NCI-H524 treated with DMSO at 0.1 percent for 48 hours (cell line): Measurements from ENCODE around the gene RAD51C.
"Not testable (repeated sequence)": the region's sequence is repeated elsewhere in the genome, so short reads cannot be mapped to it uniquely, and the experiment has no call there.

Experiments
- DNase-seq: peaks from one replicate; lab custom pipeline; 2025; lab: John Stamatoyannopoulos, UW

RAD51C gene

DNA sequence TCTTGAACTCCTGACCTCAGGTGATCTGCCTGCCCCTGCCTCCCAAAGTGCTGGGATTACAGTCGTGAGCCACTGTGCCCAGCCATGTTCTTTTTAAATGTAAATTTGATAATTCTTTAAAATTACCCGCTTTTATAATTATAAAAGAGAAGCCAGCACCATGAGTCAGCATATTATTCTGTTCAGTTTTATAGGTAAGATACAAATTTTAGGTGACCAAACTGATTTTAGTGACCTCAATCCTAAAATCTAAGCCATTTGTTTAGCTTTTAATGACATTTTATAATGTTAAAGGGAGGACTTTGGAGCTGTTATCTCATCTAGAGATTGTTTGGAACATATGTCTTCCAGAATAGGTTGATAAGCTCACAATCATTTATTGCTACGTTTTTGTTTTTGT, 42.4 kb downstream of the RAD51C start:
- DNase-seq, result no peak

DNA sequence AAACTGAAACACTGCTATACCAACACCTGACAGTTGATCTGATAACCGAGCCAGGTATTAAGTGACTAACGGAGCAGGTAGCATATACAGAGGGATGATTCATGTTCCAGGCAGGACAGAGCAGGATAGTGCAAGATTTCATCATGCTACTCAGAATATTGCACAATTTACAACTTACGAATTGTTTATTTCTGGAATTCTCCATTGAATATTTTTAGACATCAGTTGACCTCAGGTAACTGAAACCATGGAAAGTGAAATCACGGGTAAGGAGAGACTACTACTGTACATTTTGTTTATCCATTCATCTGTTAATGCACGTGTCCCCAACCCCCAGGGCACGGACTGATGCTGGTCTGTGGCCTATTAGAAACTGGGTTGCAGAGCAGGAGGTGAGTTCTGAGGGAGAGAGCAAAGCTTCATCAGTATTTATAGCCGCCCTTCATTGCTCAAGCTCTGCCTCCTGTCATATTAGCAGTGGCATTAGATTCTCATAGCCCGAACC, 48.8 kb downstream of the RAD51C start:
- DNase-seq, result no peak

DNA sequence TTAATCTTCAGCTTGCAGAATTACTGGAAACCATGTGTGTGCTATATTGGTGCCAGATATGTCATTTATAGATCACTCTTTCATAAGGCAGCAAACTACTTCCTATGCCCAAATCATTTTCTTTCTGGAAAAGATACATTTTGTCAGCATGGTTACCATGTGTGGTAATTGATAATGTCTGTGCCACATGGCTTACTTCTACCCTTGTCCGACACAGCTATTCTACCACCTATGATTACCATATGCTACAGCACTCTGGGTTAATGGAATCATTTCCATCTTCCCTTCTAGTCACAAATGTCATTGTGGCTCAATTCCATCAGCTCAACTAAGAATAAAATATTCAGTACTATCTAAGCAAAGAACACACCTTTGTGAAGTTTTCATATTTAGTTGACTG, 55.3 kb downstream of the RAD51C start:
- no peak for DNase-seq

DNA sequence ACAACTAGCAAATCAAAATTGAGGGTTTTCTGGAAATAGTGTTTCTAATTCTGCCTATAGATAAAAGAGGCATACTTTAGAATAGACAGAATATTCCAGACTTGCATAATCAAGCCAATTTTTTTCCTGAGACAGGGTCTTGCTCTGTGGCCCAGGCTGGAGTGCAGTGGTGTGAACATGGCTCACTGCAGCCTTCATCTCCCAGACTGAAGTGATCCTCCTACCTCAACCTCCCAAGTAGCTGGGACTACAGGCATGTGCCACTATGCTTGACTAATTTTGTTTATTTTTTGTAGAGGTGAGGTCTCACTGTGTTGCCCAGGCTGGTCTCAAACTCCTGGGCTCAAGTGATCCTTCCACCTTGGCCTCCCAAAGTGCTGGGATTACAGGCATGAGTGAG, 57.2 kb downstream of the RAD51C start:
- not testable (repeated sequence) for DNase-seq

DNA sequence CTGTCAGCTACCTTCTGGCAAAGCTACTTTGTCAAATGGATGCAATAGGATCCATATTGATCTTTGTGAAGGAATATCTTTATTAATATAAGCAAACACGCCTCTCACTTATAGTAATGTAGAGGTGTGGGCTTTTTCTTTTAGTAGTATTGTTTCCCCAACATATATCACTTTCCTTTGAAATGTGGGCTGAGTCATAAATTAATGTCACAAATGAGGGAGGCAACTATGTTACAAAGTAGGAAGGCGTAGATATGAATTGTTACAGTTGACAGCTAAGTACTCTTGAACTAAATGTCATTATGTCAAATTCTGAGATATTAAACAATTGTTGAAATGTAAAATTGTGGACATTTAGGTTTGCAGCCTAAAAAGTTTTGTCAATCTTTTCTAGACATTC, 60.6 kb downstream of the RAD51C start:
- no peak for DNase-seq

DNA sequence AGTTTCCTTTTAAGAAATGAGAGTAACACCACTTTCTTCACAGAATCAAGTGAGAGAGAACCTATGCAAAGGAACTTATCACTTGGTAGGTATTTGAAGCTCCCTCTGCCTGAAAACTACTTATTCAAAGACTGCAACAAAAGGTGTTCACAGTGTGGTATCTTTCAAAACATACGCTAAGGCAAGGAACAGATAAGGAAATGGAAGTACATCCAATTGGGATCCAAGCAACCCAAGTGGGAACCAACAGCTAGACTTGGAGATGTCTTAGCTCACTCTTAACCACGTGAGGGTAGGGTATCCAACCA, 62.8 kb downstream of the RAD51C start:
- no peak for DNase-seq

DNA sequence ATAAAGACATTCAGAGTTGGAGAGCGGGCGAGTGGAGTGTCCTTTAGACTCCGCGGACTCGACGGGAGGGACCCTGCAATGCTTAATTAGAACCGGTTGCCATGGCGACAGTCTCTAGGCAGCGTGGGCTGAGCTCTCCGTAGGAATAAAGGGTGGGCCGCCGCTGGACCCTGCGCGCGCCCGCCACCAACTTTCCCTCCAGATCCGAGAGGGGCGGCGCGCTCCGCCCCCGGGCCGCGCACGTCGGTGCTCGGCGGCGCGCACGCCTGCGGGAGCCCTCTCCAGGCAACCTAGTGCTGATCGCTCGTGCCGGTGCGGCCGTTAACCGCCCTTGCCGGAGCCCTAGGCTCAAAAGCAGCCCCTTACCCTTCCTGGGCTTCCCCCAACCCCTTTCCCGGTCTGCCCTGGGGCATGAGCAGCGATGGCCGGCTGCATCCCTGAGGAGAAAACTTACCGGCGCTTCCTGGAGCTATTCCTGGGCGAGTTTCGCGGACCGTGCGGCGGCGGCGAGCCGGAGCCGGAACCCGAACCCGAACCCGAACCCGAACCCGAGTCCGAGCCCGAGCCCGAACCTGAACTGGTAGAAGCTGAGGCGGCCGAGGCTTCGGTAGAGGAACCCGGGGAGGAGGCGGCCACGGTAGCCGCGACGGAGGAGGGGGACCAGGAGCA, 63.3 kb downstream of the RAD51C start, which contains the start of gene PPM1E:
Gene PPM1E, plus strand, starts transcription at position 278 of the 669 bp plus-strand sequence.
- DNase-seq, result peak; percentile 88

DNA sequence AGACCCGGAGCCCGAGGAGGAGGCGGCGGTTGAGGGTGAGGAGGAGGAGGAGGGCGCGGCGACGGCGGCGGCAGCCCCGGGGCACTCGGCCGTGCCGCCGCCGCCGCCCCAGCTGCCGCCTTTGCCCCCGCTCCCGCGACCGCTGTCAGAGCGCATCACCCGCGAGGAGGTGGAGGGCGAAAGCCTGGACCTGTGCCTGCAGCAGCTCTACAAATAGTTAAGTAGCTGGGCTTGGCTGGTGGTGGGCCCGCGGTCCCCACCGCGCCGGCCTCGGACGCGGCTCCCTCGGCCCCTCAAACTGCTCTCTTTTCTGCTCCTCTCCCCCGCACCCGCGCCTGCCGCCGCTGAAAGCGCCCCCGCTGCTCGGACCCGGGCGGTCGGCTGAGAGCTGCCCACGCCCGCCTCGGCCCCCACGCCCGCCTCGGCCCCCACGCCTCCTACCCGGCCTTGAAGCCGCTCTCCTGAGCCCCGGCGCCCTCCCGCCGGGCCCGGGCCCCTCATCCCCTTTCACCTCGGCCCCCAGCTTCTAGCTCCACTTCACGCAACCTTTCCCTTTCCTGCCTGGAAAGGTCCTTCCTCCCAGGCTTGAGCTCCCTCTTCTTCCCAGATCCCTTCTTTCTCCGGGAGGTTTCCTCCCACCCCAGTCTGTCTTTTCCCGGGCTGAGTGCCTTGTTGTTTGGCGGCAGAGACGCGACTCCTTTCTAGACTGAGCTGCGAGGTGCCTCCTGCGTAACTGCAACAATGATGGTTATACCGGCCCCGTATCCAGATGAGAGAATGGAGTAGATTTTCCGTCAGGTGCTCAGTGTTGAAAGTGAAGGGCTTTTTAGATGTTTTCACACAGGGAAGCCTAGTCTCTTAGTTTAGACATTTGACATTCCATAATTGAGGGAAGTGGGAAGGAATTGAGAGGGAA, 64.1 kb downstream of the RAD51C start:
- DNase-seq, result no peak

DNA sequence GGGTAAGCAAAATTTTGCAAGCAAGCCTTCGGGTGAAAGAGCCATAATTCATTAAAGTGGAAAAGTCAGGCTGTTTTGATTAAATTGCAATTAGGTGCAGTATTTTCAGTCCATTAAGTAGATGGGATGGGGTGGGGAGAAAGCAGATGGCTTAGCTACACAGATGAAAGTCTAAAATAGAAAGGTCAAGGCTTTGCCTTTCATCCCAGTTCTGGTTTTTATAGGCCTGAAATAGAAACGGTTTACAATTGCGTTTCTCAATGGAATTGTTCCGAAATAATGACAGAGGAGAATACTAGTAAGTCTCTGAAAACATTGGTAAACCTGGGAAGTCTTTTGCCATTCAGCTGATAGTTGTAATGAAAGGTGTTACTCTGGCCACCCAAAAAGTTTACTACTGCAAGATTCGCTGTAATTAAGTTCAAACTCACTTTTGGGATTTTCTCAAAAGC, 64.8 kb downstream of the RAD51C start:
- no peak for DNase-seq

DNA sequence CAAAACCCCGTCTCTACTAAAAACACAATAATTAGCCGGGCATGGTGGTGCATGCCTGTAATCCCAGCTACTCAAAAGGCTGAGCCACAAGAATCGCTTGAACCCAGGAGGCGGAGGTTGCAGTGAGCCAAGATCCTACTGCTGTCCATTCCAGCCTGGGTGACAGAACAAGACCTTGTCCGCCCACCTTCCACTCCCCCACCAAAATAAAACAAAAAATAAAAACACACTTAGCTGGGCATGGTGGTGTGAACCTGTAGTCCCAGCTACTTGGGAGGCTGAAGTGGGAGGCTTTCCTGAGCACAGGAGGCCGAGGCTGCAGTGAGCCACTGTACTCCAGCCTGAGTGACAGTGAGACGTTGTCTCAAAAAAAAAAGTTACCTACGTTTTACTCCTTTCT, 66.5 kb downstream of the RAD51C start:
- no peak for DNase-seq

DNA sequence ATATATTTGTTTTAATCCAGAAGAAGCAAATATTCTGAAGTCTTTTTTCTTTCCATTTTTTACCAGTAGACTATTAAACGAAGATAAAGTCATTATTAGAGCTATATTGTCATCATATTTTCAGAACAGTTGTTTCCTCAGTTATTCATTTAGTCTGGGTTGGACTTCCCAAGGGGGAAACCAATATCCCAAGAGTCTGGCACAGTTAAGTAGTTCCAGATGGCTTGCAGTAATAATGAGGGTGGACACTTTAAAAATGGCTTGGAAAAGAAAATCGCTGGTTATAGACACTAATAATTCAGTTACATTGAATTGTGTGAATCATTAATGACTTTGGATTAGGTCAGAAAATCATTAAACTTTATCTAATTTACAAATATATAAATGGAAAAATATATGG, 67.1 kb downstream of the RAD51C start:
- peak; percentile 48 for DNase-seq

DNA sequence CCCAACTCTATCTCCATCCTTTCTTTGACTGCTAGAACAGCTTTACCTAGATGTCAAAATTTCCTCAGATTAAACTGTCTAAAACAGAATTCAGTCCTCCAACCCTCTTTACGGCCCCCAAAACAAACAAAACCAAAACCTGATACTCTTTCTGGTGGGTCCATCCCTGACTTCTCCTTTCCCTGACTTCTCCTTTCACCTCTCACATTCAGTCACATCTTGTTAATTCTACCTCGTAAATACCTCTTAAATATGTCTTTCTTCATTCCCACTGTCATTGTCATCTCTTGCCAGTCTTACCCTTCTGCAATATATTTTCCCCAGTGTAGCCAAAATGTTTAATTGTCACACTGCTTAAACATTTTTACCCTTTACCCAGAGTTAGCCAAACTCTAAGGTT, 67.8 kb downstream of the RAD51C start:
- no peak for DNase-seq

DNA sequence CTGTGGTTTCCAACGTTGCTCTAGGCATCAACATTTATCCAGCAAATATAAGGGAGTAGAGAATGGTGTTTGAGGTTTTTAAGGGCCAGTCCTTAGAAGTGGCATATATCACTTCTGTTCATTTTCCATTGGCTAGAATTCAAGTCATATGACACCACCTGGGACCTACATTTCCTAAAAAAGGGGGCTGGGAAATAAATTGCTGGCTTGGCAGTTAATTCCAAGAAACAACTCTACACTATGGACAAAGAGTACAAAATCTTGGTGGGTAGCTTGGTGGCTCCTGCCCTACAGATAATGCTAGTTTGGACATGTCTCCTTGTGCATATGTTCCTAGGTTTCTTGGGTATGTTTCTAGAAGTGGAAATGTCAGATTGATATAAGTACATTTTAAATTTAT, 70.9 kb downstream of the RAD51C start:
- DNase-seq, result no peak

DNA sequence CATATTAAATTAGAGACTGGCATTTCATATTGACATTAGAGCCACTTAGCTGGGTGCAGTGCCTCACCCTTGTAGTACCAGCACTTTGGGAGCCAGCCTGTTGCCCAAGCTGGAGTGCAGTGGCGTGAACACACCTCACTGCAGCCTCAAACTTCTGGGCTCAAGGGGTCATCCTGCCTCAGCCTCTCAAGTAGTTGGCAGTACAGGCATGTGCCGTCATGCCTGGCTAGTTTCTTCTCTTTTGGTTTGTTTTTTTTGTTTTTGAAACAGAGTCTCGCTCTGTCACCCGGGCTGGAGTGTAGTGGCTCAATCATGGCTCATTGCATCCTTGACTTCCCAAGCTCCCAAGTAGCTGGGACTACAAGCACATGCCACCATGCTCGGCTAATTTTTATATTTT, 72.0 kb downstream of the RAD51C start:
- no peak for DNase-seq

DNA sequence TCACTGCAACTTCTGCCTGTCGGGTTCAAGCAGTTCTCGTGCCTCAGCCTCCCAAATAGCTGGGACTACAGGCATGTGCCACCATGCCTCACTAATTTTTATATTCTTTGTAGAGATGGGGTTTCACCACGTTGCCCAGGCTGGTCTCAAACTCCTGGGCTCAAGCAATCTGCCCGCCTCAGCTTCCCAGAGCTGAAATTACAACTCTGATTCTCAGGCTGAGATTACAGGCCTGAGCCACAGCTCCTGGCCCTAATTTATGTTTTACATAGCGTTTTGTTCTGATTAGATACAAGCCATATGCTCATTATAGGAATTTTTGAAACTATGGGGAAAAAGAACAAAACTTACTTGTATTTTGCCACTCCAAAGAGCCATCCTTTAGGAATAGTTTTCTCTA, 86.1 kb downstream of the RAD51C start:
- DNase-seq, result not testable (repeated sequence)

DNA sequence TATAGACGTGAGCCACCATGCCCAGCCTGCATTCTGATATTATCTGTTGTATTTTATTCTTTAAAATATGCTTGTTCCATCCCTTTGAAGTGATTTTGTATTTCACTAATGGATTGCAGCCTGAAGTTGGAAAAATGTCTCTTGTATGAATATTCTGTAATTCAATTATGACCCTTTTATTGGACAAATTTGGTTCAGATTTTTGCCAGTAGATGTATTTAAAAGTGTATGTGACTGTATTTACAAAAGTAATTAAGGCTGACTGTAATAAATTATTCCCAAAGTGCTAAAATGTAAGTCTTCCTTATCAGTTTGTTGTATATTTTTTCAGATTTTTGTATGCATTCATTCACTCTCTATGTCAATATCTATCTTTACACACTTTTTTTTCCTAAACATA, 87.0 kb downstream of the RAD51C start:
- DNase-seq, result no peak

DNA sequence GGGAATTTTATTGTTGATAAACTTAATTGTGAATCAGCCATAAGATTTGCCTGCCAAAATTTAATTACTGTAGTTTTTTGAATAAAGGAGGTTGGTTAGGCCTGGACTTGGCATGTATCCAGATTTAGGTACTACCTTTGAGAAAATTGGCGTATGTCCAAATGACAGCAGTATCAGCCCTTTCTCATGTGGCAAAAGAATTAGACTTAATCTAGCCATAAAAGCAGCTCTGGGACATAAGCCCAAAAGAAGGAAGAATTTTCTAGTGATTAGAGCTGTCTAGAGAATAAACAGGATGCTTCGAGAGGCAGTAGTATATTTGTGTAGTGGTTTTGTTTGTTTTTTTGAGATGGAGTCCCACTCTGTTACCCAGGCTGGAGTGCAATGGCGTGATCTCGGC, 91.0 kb downstream of the RAD51C start:
- peak; percentile 33 for DNase-seq

DNA sequence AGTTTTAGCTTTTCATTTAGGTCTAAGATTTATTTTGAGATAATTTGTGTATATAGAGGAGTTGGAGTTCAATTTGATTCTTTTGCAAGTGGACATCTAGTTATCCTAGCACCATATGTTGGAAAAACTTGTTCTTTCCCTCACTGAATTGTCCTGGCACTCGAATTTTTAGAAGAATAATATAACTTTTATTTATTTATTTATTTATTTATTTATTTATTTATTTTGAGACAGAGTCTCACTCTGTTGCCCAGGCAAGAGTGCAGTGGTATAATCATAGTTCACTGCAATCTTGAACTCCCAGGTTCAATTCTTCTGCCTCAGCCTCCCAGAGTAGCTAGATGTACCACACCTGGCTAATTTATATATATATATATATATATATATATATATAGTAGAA, 92.7 kb downstream of the RAD51C start:
- DNase-seq, result no peak
